Measurements from ENCODE around the gene TBC1D22B.

DNA sequence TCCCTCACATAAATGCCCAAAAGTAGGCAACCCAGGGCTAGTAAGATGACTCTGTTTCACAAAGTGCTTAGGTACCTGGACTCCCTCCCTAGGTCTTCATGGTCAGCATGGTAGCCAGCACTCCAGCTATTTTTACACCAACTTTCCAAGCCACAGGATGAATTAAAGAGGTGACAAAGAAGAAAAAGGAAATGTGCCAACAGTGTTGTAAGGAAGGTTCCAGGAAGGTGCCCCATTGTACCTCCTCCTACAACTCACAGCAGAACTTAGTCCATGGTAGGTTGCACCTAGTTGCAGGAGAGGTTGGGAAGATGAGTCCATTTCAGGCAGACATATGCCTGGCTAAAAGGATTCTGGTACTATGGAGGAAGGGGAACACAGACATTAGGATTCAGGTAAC is 76.5 kb downstream of the TBC1D22B start:
- TF ChIP-seq POLR2A (IDR thresholded peaks at IDR 0.05; ENCODE audit: low read depth, low read length) (no peak), POLR2AphosphoS5 (IDR thresholded peaks at IDR 0.05; ENCODE audit: low read depth, low read length) (no peak)

Measured in GM12891 (cell line).